Neural progenitor cell (in vitro differentiated cells): ENCODE measurements around the gene CLEC9A.

Experiments used
- CTCF ChIP-seq: fragments of 200-600 bp; sonication (generic); IDR thresholded peaks from 2 replicates; pipeline ENCODE4 v1.5.1; 2017; ENCODE audit warnings: antibody characterized with exemption, mild to moderate bottlenecking
- EZH2phosphoT487 ChIP-seq: fragments of 200-600 bp; sonication (generic); IDR thresholded peaks from 2 replicates; pipeline ENCODE4 v1.6.1; 2017; ENCODE audit warnings: antibody characterized with exemption

- TF ChIP-seq CTCF = no peak
- TF ChIP-seq EZH2phosphoT487 = no peak
Observed at GRCh38 chr12:10088031-10088430, 57.5 kb downstream of the CLEC9A start.
